Fibroblast of lung (primary cell): ENCODE measurements around the gene PTPRM. TPM values are rescaled to one million over a fixed set of nuclear protein-coding genes. Genes with fewer than 3 reads are reported as not detected.
A peak's percentile ranks its signal among the peaks of the same experiment; 100 is the strongest.

ENCODE experiments used
- DNase-seq, 2 donors: peaks; one replicate each; pipeline versions ENCODE4 v3.0.0 to v3.0.0-alpha.2; 2010; ENCODE audit warnings: low read depth in 2 of 2
- H2AFZ ChIP-seq: 2 replicates; pipeline ENCODE4 v1.5.1; 2012; ENCODE audit warnings: low read length, control low read depth, inconsistent platforms
- H3K27ac ChIP-seq: 2 replicates; pipeline ENCODE4 v1.5.1; 2011; ENCODE audit warnings: low read length, control low read depth; ENCODE audit not compliant: insufficient read depth
- H3K27me3 ChIP-seq: 2 replicates; pipeline ENCODE4 v1.5.1; 2011; ENCODE audit warnings: mild to moderate bottlenecking, low read length; ENCODE audit not compliant: control insufficient read depth, insufficient read depth
- H3K36me3 ChIP-seq: 2 replicates; pipeline ENCODE4 v1.5.1; 2011; ENCODE audit warnings: low read length; ENCODE audit not compliant: control insufficient read depth, insufficient read depth
- H3K4me1 ChIP-seq: 2 replicates; pipeline ENCODE4 v1.5.1; 2011; ENCODE audit warnings: low read length; ENCODE audit not compliant: control insufficient read depth, insufficient read depth; ENCODE audit errors: extremely low read depth
- H3K4me2 ChIP-seq: 2 replicates; pipeline ENCODE4 v1.5.1; 2011; ENCODE audit warnings: low read length, control low read depth; ENCODE audit not compliant: insufficient read depth; ENCODE audit errors: extremely low read depth
- H3K4me3 ChIP-seq, 4 experiments: fragments of 200-600 bp in 1 of 4; sonication (generic) in 1 of 4; replicated peaks in 1 of 4; 2 replicates each; pipeline ENCODE4 v1.5.1; 2011 to 2016; ENCODE audit warnings: low read length in 4 of 4, low read depth in 3 of 4, mild to moderate bottlenecking in 3 of 4, control low read depth in 2 of 4, inconsistent platforms in 1 of 4, mixed read lengths in 1 of 4; ENCODE audit not compliant: insufficient read depth in 1 of 4; ENCODE audit errors: control extremely low read depth in 1 of 4
- H3K79me2 ChIP-seq: 2 replicates; pipeline ENCODE4 v1.5.1; 2012; ENCODE audit warnings: mild to moderate bottlenecking, low read length, inconsistent platforms; ENCODE audit not compliant: control insufficient read depth, insufficient read depth
- H3K9ac ChIP-seq: 2 replicates; pipeline ENCODE4 v1.5.1; 2011; ENCODE audit warnings: mild to moderate bottlenecking, low read length, control low read depth; ENCODE audit not compliant: insufficient read depth
- H3K9me3 ChIP-seq: 2 replicates; pipeline ENCODE4 v1.5.1; 2012; ENCODE audit warnings: low read depth, low read length; ENCODE audit not compliant: control insufficient read depth, insufficient read depth
- H4K20me1 ChIP-seq: 2 replicates; pipeline ENCODE4 v1.5.1; 2011; ENCODE audit warnings: low read length; ENCODE audit not compliant: control insufficient read depth, insufficient read depth; ENCODE audit errors: extremely low read depth
- CTCF ChIP-seq, 2 donors: IDR thresholded peaks in 1 of 2; conservative IDR thresholded peaks in 1 of 2; 1 replicate in 1 of 2; 2 replicates in 1 of 2; pipeline ENCODE4 v1.5.1; 2011 to 2012; ENCODE audit warnings: low read length in 2 of 2, control low read depth in 1 of 2, inconsistent platforms in 1 of 2, low read depth in 1 of 2, mild to moderate bottlenecking in 1 of 2
- EZH2 ChIP-seq: IDR thresholded peaks from 2 replicates; pipeline ENCODE4 v1.5.1; 2012; ENCODE audit warnings: low read length, control low read depth, mild to moderate bottlenecking; ENCODE audit errors: missing control alignments
- polyA plus RNA-seq, 2 donors: library from polyadenylated mRNA; depleted of rRNA in 1 of 2; stranded (reverse) in 1 of 2; unstranded in 1 of 2; fragments of >200 nt; gene quantifications; 2 replicates each; pipeline ENCODE4 v1.2.1, GENCODE V29; 2011 to 2012; ENCODE audit warnings: missing spikeins in 1 of 2
- total RNA-seq: library from RNA; depleted of rRNA; stranded (reverse); fragments of >200 nt; gene quantifications from 2 replicates; pipeline ENCODE4 v1.2.1, GENCODE V29; 2014

PTPRM gene
- total and polyA plus RNA-seq, 2 donors (not counting 1 experiment from before 2014, with no cell fraction given): 86.6 to 87.0 TPM

- peak; percentile 58 to 69 for DNase-seq
- Histone ChIP-seq H3K4me1 (no peaks in the 10 kb centered on the region), H3K36me3 (no peaks in the 10 kb centered on the region), H3K79me2 (peaks cover 1% of the 10 kb centered on the region), H3K4me2 (no peak overlapping the region), H3K9me3 (no peaks in the 10 kb centered on the region), H3K27ac (no peak overlapping the region), H3K4me3 (no peak overlapping the region), H4K20me1 (no peaks in the 10 kb centered on the region), H3K9ac (no peak overlapping the region), H2AFZ (no peak overlapping the region), H3K27me3 (no peaks in the 10 kb centered on the region)
- TF ChIP-seq CTCF (conservative IDR thresholded peaks at IDR 0.05 in 1 of 2, IDR thresholded peaks at IDR 0.05 in 1 of 2; ENCODE audit: low read depth in 1 of 2, low read length in 2 of 2) (no peak), EZH2 (no peak)
Measured at GRCh38 chr18:7598167-7599047, 31.3 kb downstream of the PTPRM start.

- no peak overlapping the region for H3K27ac ChIP-seq
- H3K27me3 ChIP-seq: no peaks in the 10 kb centered on the region
- no peaks in the 10 kb centered on the region for H3K4me1 ChIP-seq
Measured at GRCh38 chr18:7600036-7600435, 32.9 kb downstream of the PTPRM start.

More at GRCh38 chr18:7600036-7600435, 32.9 kb downstream of the PTPRM start:
- Histone ChIP-seq H3K79me2 (peaks cover 1% of the 10 kb centered on the region), H3K9ac (no peak overlapping the region), H3K4me2 (no peak overlapping the region), H3K4me3 (no peak overlapping the region), H3K36me3 (no peaks in the 10 kb centered on the region), H3K9me3 (no peaks in the 10 kb centered on the region), H4K20me1 (no peaks in the 10 kb centered on the region), H2AFZ (no peak overlapping the region)
- DNase-seq: no peak
- TF ChIP-seq CTCF (conservative IDR thresholded peaks at IDR 0.05 in 1 of 2, IDR thresholded peaks at IDR 0.05 in 1 of 2; ENCODE audit: low read depth in 1 of 2, low read length in 2 of 2) (no peak), EZH2 (no peak)
